H1 (cell line): Measurements from ENCODE around the gene ELSPBP1. TPM values are rescaled to one million over a fixed set of nuclear protein-coding genes. Genes with fewer than 3 reads are reported as not detected.

Source experiments
- BACH1 ChIP-seq: IDR thresholded peaks from 2 replicates; pipeline ENCODE4 v1.6.1; 2012; ENCODE audit warnings: low read length, improper control_type of control experiment
- BRCA1 ChIP-seq: IDR thresholded peaks from 2 replicates; pipeline ENCODE4 v1.6.1; 2012; ENCODE audit warnings: low read depth, low read length, improper control_type of control experiment
- CREB1 ChIP-seq: IDR thresholded peaks from 2 replicates; pipeline ENCODE4 v1.6.1; 2012; ENCODE audit warnings: inconsistent platforms
- KDM5A ChIP-seq: fragments of 200-600 bp; IDR thresholded peaks from 2 replicates; pipeline ENCODE4 v1.7.1; 2012; ENCODE audit warnings: mild to moderate bottlenecking, low read length, inconsistent platforms, mixed read lengths
- SP1 ChIP-seq: IDR thresholded peaks from 2 replicates; pipeline ENCODE4 v1.6.1; 2011; ENCODE audit warnings: low read depth, low read length
- SP2 ChIP-seq: IDR thresholded peaks from 2 replicates; pipeline ENCODE4 v1.6.1; 2012; ENCODE audit warnings: mild to moderate bottlenecking, low read length, inconsistent platforms
- TCF12 ChIP-seq: IDR thresholded peaks from 2 replicates; pipeline ENCODE4 v1.6.1; 2011; ENCODE audit warnings: low read depth, mild to moderate bottlenecking, low read length
- YY1 ChIP-seq: IDR thresholded peaks from 2 replicates; pipeline ENCODE4 v1.6.1; 2011; ENCODE audit warnings: low read depth, mild to moderate bottlenecking, low read length
- polyA plus RNA-seq, 7 experiments: library from polyadenylated mRNA; depleted of rRNA in 3 of 7; stranded (reverse) in 5 of 7; unstranded in 2 of 7; fragments of >200 nt in 5 of 7; fragments of 200-250 nt in 2 of 7; gene quantifications; 1 replicate in 5 of 7; 2 replicates in 1 of 7; 4 replicates in 1 of 7; pipeline versions ENCODE4 v1.2.1 to v1.2.3, GENCODE V29; 2011 to 2013; ENCODE audit warnings: missing spikeins in 2 of 7, mixed read lengths in 2 of 7
- total RNA-seq: library from RNA; stranded (reverse); fragmentation: NEBNext Ultra II Directional; extraction: Animal tissue kit (Norgen Biotek cat#: 25700); gene quantifications from 2 replicates; pipeline ENCODE4 v1.2.1, GENCODE V29; 2021
- TF ChIP-seq, protein P1 (sequence below): fragments of 300-600 bp; sonication (generic); IDR thresholded peaks from 2 replicates; pipeline ENCODE4 v1.7.1; 2012; ENCODE audit warnings: low read length, moderate library complexity, mild to moderate bottlenecking, inconsistent platforms; ENCODE audit not compliant: insufficient replicate concordance

The ELSPBP1 gene
- total and polyA plus RNA-seq, 2 of the 8 experiments (the other 6 are each of a cell fraction or from before 2014, with no cell fraction given), result not detected

DNA sequence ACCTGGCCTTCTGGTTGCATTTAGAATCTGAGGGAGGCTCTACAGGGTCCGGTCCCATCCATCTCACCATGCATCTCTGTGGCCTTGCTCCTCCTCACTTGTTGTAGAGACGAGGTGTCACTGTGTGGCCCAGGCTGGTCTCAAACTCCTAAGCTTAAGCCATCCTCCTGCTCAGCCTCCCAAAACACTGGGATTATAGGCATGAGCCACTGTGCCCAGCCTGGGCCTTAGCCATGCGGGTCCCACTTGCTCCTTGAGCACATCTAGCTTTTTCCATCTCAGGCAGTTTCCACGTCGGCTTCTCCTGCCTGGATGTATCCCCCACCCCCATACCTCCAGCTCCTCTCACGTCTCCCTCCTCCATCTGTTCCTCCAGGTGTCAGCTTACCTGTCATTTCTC, 9.8 kb downstream of the ELSPBP1 start (continued):
- TF ChIP-seq, protein P1, sequence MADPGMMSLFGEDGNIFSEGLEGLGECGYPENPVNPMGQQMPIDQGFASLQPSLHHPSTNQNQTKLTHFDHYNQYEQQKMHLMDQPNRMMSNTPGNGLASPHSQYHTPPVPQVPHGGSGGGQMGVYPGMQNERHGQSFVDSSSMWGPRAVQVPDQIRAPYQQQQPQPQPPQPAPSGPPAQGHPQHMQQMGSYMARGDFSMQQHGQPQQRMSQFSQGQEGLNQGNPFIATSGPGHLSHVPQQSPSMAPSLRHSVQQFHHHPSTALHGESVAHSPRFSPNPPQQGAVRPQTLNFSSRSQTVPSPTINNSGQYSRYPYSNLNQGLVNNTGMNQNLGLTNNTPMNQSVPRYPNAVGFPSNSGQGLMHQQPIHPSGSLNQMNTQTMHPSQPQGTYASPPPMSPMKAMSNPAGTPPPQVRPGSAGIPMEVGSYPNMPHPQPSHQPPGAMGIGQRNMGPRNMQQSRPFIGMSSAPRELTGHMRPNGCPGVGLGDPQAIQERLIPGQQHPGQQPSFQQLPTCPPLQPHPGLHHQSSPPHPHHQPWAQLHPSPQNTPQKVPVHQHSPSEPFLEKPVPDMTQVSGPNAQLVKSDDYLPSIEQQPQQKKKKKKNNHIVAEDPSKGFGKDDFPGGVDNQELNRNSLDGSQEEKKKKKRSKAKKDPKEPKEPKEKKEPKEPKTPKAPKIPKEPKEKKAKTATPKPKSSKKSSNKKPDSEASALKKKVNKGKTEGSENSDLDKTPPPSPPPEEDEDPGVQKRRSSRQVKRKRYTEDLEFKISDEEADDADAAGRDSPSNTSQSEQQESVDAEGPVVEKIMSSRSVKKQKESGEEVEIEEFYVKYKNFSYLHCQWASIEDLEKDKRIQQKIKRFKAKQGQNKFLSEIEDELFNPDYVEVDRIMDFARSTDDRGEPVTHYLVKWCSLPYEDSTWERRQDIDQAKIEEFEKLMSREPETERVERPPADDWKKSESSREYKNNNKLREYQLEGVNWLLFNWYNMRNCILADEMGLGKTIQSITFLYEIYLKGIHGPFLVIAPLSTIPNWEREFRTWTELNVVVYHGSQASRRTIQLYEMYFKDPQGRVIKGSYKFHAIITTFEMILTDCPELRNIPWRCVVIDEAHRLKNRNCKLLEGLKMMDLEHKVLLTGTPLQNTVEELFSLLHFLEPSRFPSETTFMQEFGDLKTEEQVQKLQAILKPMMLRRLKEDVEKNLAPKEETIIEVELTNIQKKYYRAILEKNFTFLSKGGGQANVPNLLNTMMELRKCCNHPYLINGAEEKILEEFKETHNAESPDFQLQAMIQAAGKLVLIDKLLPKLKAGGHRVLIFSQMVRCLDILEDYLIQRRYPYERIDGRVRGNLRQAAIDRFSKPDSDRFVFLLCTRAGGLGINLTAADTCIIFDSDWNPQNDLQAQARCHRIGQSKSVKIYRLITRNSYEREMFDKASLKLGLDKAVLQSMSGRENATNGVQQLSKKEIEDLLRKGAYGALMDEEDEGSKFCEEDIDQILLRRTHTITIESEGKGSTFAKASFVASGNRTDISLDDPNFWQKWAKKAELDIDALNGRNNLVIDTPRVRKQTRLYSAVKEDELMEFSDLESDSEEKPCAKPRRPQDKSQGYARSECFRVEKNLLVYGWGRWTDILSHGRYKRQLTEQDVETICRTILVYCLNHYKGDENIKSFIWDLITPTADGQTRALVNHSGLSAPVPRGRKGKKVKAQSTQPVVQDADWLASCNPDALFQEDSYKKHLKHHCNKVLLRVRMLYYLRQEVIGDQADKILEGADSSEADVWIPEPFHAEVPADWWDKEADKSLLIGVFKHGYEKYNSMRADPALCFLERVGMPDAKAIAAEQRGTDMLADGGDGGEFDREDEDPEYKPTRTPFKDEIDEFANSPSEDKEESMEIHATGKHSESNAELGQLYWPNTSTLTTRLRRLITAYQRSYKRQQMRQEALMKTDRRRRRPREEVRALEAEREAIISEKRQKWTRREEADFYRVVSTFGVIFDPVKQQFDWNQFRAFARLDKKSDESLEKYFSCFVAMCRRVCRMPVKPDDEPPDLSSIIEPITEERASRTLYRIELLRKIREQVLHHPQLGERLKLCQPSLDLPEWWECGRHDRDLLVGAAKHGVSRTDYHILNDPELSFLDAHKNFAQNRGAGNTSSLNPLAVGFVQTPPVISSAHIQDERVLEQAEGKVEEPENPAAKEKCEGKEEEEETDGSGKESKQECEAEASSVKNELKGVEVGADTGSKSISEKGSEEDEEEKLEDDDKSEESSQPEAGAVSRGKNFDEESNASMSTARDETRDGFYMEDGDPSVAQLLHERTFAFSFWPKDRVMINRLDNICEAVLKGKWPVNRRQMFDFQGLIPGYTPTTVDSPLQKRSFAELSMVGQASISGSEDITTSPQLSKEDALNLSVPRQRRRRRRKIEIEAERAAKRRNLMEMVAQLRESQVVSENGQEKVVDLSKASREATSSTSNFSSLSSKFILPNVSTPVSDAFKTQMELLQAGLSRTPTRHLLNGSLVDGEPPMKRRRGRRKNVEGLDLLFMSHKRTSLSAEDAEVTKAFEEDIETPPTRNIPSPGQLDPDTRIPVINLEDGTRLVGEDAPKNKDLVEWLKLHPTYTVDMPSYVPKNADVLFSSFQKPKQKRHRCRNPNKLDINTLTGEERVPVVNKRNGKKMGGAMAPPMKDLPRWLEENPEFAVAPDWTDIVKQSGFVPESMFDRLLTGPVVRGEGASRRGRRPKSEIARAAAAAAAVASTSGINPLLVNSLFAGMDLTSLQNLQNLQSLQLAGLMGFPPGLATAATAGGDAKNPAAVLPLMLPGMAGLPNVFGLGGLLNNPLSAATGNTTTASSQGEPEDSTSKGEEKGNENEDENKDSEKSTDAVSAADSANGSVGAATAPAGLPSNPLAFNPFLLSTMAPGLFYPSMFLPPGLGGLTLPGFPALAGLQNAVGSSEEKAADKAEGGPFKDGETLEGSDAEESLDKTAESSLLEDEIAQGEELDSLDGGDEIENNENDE, result no peak
- TF ChIP-seq BRCA1, result no peak
- TF ChIP-seq SP2, result no peak
- no peak for TF ChIP-seq YY1
- TF ChIP-seq KDM5A, result no peak
- TF ChIP-seq TCF12, result no peak
- no peak for TF ChIP-seq CREB1
- no peak for TF ChIP-seq SP1
- TF ChIP-seq BACH1, result no peak
